CD4-positive, alpha-beta T cell treated with Interleukin-12 subunit alpha and Interleukin-12 subunit beta, for 1 hour (primary cell): ENCODE data around the gene CUX1.
"Not testable (repeated sequence)": the region's sequence is repeated elsewhere in the genome, so short reads cannot be mapped to it uniquely, and the experiment has no call there.

Source experiments
- DNase-seq: peaks from one replicate; pipeline ENCODE4 v3.0.0-alpha.2; 2020

Gene CUX1

GRCh38 chr7:102021841-102022618, 204.6 kb downstream of the CUX1 start:
- no peak for DNase-seq

DNA sequence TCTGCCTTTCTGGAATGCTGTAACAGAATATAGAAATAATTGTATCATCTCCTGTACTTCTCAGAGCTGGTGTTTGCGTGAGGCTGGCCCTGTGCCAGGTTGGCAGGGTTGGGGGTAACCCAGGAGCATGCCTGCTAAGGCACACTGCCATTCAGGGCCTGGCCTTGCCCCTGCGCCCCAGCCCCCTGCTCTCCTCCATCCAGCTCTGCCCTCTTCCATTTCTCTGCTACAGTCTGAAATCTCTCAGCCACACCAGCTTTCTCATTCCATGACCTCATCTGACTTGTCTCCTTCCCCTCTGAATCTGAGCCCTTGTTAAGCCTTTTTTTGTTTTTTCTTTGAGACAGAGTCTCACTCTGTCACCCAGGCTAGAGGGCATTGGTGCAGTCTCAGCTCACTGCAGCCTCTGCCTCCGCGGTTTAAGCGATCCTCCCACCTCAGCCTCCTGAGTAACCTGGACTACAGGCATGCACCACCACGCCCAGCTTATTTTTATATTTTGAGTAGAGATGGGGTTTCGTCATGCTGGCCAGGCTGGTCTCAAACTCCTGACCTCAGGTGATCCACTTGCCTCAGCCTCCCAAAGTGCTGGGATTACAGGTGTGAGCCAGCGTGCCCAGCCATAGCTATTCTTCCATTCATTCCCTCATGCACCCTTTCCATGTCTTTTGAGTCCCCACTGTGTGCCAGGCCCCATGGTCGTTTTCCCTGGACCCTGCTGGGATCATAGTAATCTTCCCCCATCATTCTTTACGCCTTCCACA, 206.8 kb downstream of the CUX1 start:
- DNase-seq, result no peak

GRCh38 chr7:102024769-102025391, 207.5 kb downstream of the CUX1 start:
- no peak for DNase-seq

GRCh38 chr7:102025777-102026176, 208.4 kb downstream of the CUX1 start:
- DNase-seq, result not testable (repeated sequence)

GRCh38 chr7:102028206-102028826, 210.9 kb downstream of the CUX1 start:
- DNase-seq, result no peak

DNA sequence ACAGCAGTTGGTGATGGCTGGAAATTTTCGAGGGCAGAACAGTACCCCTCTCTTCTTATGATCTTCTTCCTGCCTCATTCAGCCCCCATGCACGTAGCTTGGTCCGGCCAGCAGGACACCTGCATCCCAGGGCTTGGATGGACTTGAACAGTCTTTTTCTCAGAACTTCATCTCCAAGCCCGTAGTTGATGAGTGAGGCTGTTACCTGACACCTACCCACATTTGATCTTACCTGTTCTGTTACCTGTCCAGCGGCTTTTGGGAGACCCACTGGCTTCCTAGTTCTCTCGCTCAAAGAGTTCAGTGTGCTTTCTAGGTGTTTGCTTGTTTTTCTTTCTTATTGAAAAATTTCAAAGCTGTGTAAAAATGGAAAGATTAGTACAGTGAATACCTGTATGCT, 212.2 kb downstream of the CUX1 start:
- DNase-seq, result no peak

- DNase-seq, result no peak
Measured at GRCh38 chr7:102030696-102031095, 213.3 kb downstream of the CUX1 start.

- DNase-seq, result no peak
Measured at GRCh38 chr7:102036958-102037357, 219.5 kb downstream of the CUX1 start.

GRCh38 chr7:102039706-102040105, 222.3 kb downstream of the CUX1 start:
- no peak for DNase-seq

DNA sequence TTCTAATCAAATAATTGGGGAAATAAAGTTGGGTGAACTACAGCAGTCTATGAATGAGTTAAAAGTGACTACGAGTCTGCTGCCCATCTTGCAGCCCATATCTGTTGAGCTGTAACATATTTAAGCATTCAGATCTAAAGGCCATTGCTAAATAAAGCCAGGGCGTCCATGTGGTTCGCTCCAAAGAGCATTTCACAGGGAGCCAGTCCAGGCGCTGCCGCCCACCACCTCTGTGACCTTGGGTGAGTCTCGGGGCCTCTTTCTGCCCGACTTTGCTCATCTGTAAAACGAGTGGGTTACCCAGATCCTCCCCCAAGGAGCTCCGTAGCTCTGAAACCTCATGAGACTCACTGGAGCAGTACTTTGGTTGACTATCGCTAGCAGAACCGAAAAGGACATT, 223.1 kb downstream of the CUX1 start:
- DNase-seq, result no peak

- DNase-seq, result no peak
Measured at GRCh38 chr7:102042016-102042656, 224.7 kb downstream of the CUX1 start.

GRCh38 chr7:102042796-102043195, 225.4 kb downstream of the CUX1 start:
- not testable (repeated sequence) for DNase-seq

- DNase-seq, result no peak
Measured at GRCh38 chr7:102044641-102044983, 227.2 kb downstream of the CUX1 start.

DNA sequence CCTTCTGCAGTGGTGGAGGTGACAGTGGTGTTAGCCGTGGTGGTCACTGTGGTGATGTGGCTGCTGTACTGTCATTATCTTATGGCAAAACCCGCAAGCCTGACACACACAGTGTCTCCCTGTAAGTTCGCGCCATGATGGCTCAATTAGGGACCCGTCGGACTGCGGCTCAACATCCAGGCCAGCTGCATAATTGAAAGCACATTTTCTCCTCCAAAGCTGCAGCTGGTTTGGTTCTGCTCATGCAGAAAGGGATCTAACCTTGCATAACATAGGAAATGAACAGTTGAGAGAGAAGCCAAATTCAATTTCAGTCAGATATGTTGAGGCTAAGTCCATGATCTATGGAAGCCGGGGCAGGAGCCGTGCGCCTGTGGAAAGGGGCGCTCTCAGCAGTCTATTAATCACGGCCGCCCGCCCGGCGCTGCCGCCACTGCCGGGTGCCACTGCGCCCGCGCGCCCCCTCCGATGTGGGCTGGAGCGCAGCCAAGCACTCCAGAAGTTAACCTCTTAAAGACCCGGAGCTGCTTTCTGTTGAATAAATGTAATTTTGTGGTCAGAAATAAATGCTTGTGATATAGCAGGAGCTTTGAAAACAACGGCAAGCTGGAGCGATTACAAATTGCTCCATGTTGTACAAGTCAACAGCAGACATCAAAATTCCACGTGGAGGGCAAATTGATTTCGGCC, 227.7 kb downstream of the CUX1 start:
- DNase-seq, result no peak

DNA sequence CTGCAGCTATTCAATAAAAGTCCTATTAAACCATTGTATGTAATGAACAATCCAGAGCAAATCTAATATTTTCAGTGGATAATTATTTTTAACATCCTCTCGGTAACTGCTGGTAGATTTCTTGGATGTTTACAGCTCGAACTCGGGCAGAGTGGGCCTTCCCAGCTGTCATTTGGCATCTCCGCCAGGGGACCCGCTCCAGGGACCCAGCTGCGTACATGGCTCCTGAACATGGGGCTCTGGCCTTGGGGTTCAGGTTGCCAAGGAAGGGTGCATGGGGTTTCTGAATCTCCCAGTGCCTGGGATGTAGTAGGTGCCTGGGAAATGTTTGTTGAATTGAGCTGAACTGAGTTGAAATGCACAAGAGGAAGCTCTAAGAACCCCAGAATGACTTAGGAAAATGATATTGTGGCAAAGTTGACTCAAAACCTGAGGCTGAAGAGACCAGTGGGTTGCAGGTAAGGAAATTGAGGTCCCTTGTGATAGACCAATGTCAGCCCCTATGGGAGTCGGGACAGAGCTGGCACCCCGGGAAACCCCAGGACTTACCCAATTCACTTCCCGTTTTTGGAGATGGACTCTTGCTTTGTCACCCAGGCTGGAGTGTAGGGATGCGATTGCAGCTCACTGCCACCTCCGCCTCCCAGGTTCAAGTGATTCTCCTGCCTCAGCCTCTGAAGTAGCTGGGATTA, 228.4 kb downstream of the CUX1 start:
- DNase-seq, result no peak

GRCh38 chr7:102046373-102047117, 229.1 kb downstream of the CUX1 start:
- DNase-seq, result no peak

- DNase-seq, result no peak
Measured at GRCh38 chr7:102047167-102047566, 229.7 kb downstream of the CUX1 start.

GRCh38 chr7:102049765-102050164, 232.3 kb downstream of the CUX1 start:
- DNase-seq, result no peak

- DNase-seq, result no peak
Measured at GRCh38 chr7:102050864-102051460, 233.5 kb downstream of the CUX1 start.

DNA sequence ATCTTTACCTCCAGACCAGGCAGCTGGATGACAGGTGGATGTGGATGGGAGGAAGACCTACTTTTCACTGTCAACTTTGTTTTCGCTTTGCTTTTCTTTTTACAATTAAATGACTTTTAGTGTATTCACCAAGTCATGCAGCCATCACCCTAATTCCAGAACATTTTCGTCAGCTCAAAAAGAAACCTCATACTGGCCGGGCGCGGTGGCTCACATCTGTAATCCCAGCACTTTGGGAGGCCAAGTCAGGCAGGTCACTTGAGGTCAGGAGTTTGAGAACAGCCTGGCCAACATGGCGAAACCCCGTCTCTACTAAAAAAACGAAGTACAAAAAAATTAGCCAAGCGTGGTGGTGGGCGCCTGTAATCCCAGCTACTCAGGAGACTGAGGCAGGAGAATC, 234.3 kb downstream of the CUX1 start:
- DNase-seq, result not testable (repeated sequence)

DNA sequence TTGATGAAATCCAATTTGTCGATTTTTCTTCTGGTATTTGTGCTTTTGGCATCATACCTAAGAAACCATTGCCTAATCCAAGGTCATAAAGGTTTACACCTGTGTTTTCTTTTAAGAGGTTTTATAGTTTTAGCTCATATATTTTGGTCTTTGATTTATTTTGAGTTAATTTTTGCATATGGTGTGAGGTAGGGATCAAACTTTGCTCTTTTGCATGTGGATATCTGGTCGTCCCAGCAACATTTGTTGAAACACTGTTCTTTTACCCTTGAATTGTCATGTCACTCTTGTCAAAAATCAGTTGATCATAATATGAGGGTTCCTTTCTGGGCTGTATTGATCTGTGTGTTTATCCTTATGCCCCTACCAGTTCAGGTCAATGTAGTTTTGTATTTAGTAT, 236.7 kb downstream of the CUX1 start:
- DNase-seq, result no peak
